GM12878 (cell line): Measurements from ENCODE around the gene XPO1. TPM values are rescaled to one million over a fixed set of nuclear protein-coding genes. Genes with fewer than 3 reads are reported as not detected.
A peak's percentile ranks its signal among the peaks of the same experiment; 100 is the strongest.

Experiments used
- CBX3 ChIP-seq: fragments of 200-600 bp; sonication (generic); IDR thresholded peaks from 2 replicates; pipeline ENCODE4 v1.6.1; 2016; ENCODE audit warnings: low read depth, borderline replicate concordance
- CHD1 ChIP-seq: IDR thresholded peaks from 2 replicates; pipeline ENCODE4 v1.6.1; 2012; ENCODE audit warnings: low read depth, low read length, improper control_type of control experiment
- EED ChIP-seq: sonication (generic); IDR thresholded peaks from 2 replicates; pipeline ENCODE4 v1.6.1; 2016; ENCODE audit warnings: antibody characterized with exemption, low read depth
- HDAC2 ChIP-seq: fragments of 200-600 bp; sonication (generic); IDR thresholded peaks from 2 replicates; pipeline ENCODE4 v1.6.1; 2017
- KAT2A ChIP-seq: conservative IDR thresholded peaks from 2 replicates; pipeline ENCODE4 v1.6.1; 2011; ENCODE audit warnings: low read depth, low read length; ENCODE audit not compliant: control insufficient read depth
- MAX ChIP-seq: IDR thresholded peaks from 2 replicates; pipeline ENCODE4 v1.6.1; 2012; ENCODE audit warnings: low read depth, low read length, improper control_type of control experiment
- MLLT1 ChIP-seq: fragments of 450-650 bp; IDR thresholded peaks from 2 replicates; pipeline ENCODE4 v1.6.1; 2016; ENCODE audit warnings: mild to moderate bottlenecking
- NFIC ChIP-seq: IDR thresholded peaks from 2 replicates; pipeline ENCODE4 v1.6.1; 2012; ENCODE audit warnings: low read depth, mild to moderate bottlenecking, inconsistent platforms, low read length, moderate library complexity
- PAX8 ChIP-seq: fragments of 450-650 bp; IDR thresholded peaks from 2 replicates; pipeline ENCODE4 v1.6.1; 2017; ENCODE audit warnings: mild to moderate bottlenecking, moderate library complexity
- PRDM15 ChIP-seq: fragments of 450-650 bp; formaldehyde crosslinking; IDR thresholded peaks from 2 replicates; pipeline ENCODE4 v1.4.0; 2020; ENCODE audit warnings: mild to moderate bottlenecking, moderate library complexity
- RELB ChIP-seq: fragments of 450-650 bp; IDR thresholded peaks from 2 replicates; pipeline ENCODE4 v1.6.1; 2017; ENCODE audit warnings: low read depth, mild to moderate bottlenecking, moderate library complexity
- TCF12 ChIP-seq: IDR thresholded peaks from 2 replicates; pipeline ENCODE4 v1.6.1; 2011; ENCODE audit warnings: low read depth, mild to moderate bottlenecking, low read length
- polyA plus RNA-seq, 11 experiments: library from polyadenylated mRNA; depleted of rRNA in 4 of 11; unstranded in 6 of 11; stranded (reverse) in 5 of 11; fragments of >200 nt; fragmentation: Nextera tagmentation in 4 of 11; fragmentation: Illumina TruSeq in 1 of 11; extraction: Ambion mirVana in 4 of 11; extraction: Trizol in 1 of 11; gene quantifications; 1 replicate in 1 of 11; 2 replicates in 10 of 11; pipeline versions ENCODE4 v1.2.1 to v1.2.3, GENCODE V29; 2011 to 2016; ENCODE audit warnings: inconsistent platforms in 2 of 11, missing spikeins in 2 of 11, low read depth in 1 of 11
- total RNA-seq, 4 experiments: library from RNA; depleted of rRNA in 3 of 4; stranded (reverse); fragments of >200 nt in 3 of 4; fragmentation: Illumina TruSeq in 1 of 4; extraction: Trizol in 1 of 4; gene quantifications; 2 replicates each; pipeline versions ENCODE4 v1.2.1 to v1.2.3, GENCODE V29; 2013 to 2021

Gene XPO1
- total and polyA plus RNA-seq, 10 of the 15 experiments (the other 5 are each of a cell fraction or from before 2014, with no cell fraction given): 57.3 to 216 (median 153) TPM

GRCh38 chr2:61536180-61536571 lies 2.0 kb downstream of the XPO1 start (continued):
- TF ChIP-seq MAX: no peak
- no peak for TF ChIP-seq KAT2A
- no peak for TF ChIP-seq EED
- TF ChIP-seq HDAC2: no peak
- TF ChIP-seq CHD1: no peak
- no peak for TF ChIP-seq PRDM15 (CRISPR knock-in tag)
- peak; percentile 46; the same call in 1 of the 2 replicates for TF ChIP-seq RELB
- TF ChIP-seq CBX3: no peak
- TF ChIP-seq PAX8: no peak
- no peak for TF ChIP-seq MLLT1
- no peak for TF ChIP-seq NFIC
- no peak for TF ChIP-seq TCF12
